HL-60 (cell line): ENCODE results near the gene PODNL1.

Source experiments
- CTCF ChIP-seq: IDR thresholded peaks from one replicate; pipeline ENCODE4 v1.5.1; 2011; ENCODE audit warnings: low read length, control low read depth, inconsistent platforms; ENCODE audit not compliant: insufficient read depth
- POLR2AphosphoS5 ChIP-seq: IDR thresholded peaks from 2 replicates; pipeline ENCODE4 v1.6.1; 2012; ENCODE audit warnings: low read depth

GRCh38 chr19:13894552-13894951 lies 43.7 kb downstream of the PODNL1 start:
- TF ChIP-seq CTCF (no peak), POLR2AphosphoS5 (no peak)
